Tongue (tissue), 2 donors: ENCODE measurements around the gene PRKCA. TPM values are rescaled to one million over a fixed set of nuclear protein-coding genes. Genes with fewer than 3 reads are reported as not detected.
"Not testable (repeated sequence)": the region's sequence is repeated elsewhere in the genome, so short reads cannot be mapped to it uniquely, and the experiment has no call there.

Source experiments
- DNase-seq: peaks from one replicate; pipeline ENCODE4 v3.0.0-alpha.2; 2015
- total RNA-seq: library from RNA; depleted of rRNA; stranded (reverse); fragments of >200 nt; gene quantifications from one replicate; pipeline ENCODE4 v1.2.3, GENCODE V29; 2014

PRKCA gene
- total RNA-seq, 1 donor from 2014 or later = 8.0 TPM

DNA sequence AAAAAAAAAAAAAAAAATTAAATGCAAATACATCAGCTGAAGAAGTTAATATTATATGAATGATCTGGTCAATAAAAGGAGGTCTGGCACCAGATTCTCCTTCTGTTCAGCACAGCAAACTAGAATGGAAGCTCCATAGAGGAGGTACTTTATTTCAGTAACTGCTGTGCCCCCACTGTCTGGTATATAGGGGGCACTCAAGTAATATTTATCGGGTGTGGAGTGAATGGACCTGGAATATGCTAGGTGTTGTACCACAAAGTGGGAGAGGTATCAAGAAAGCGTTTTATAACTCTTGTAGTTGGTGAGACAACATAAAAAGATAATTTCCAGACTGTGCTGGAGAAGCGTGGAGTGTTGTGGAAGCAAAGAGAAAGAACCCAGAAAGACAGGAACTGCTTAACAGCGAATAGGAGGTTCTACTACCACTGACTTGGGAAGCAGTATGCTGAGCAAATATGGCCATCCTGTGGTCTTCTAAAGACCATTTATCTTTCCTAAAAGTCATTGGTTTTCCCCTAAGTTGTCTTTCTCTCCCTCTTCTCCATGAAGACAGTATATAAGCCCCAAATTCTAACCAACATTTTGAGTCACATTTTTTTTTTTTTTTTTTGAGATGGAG lies 12.2 kb upstream of the PRKCA start:
- no peak for DNase-seq

DNA sequence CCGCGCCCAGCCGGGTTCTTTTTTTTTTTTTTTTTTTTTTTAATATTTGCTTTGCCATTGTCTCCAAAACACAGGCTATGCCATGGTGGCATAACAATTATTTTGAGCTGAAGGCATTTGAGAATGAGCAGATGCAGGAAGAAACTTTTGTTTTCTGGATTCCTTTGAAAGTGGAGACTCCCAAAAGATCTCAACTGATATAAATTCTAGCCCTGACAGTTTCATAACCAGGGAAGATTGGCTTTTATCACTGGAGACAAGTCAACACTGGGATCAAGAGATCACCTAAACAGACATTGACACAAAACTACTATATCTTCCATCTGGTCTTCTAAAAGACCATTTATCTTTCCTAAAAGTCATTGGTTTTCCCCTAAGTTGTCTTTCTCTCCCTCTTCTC lies 10.1 kb upstream of the PRKCA start:
- DNase-seq = no peak

DNA sequence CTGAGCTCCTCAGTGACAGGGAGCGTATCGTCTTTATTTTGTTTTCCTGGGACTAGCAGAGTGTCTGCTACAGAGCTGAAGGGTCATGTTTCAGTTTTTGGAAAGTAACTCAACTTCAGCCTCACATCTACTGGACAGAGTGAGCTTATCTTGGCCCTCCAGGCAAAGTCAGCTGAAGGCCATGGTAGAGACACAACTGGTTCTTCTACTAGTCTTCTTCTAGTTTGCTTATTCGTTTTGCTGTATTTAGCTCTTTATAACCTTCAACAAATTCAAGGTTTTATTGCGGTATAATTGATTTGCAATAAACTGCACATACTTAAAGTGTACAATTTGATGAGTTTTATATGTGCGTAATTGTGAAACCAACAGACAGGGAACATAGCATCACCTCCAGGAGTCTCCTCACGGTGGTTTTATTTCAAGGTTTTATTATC lies 6.1 kb upstream of the PRKCA start:
- no peak for DNase-seq

DNA sequence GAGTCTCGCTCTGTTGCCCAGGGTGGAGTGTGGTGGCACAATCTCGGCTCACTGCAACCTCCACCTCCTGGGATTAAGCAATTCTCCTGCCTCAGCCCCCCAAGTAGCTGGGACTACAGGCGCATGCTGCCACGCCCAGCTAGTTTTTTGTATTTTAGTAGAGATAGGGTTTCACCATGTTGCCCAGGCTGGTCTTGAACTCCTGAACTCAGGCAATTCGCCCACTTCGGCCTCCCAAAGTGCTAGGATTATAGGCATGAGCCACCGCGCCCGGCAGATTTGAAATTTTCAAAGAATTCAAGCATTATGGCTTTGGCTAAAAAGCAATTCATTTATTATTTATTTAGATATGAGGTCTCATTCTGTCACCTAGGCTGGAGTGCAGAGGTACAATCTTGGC lies 5.0 kb upstream of the PRKCA start:
- DNase-seq = not testable (repeated sequence)

DNA sequence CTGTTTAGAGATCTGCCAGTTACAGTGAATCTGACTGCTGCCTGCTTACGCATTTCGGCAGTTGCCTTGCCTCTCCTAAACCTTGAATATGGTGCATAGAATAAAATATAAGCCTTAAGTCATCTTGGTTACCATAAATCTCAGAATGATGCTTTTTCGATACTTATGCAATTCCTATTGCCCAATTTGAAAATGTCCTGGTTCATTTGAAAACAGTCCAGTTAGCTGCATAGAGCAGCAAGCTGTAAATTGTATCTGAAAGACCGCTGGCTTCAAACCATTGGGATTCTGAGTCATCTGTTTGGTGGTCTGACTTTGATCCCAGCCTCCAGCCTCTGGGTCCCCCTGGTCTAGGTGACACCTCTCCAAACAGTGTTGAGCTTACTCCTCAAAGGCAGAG lies 2.7 kb upstream of the PRKCA start:
- no peak for DNase-seq

DNA sequence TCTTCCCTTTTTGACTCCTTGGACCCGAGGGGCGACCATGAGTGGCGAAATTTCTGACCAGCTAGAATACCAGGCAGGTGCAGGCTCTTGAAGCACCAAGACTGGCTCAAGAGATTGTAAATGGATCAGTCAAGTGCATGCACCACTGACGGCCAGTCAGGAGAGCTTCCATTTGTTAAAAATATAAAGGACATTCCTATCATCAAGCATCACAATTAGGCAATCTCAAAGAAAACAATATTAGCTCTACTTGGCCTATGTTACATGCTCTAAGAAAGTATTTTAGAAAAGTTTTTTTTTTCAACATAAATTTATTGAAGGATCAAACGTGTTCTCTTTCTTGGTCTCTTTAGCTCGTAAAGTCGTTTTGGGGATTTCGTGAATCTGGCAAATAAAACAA lies 1.5 kb upstream of the PRKCA start:
- no peak for DNase-seq

DNA sequence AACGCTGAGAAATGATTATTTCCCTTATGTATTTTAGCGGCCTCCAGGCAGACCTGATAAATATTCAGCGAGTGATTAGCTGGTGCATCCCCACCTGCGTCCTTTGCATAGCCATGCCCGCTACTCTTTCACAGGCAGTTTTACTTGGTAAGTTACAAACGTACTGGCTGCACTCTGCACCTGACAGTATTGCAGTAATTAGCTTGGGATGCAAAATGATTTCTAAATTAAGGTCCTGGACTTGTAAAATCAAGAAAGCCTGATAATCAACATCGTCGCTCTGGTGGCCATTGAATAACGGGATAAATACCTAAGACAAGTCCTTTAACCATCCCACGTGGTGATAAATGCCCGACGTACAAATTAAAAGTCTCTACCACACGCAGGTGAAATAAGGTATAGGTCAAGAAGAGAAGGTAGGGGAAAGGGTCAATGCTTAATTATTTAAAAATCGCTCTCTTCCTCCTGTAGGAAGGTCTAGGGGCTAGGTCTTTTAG lies 998 bp upstream of the PRKCA start:
- no peak for DNase-seq

DNA sequence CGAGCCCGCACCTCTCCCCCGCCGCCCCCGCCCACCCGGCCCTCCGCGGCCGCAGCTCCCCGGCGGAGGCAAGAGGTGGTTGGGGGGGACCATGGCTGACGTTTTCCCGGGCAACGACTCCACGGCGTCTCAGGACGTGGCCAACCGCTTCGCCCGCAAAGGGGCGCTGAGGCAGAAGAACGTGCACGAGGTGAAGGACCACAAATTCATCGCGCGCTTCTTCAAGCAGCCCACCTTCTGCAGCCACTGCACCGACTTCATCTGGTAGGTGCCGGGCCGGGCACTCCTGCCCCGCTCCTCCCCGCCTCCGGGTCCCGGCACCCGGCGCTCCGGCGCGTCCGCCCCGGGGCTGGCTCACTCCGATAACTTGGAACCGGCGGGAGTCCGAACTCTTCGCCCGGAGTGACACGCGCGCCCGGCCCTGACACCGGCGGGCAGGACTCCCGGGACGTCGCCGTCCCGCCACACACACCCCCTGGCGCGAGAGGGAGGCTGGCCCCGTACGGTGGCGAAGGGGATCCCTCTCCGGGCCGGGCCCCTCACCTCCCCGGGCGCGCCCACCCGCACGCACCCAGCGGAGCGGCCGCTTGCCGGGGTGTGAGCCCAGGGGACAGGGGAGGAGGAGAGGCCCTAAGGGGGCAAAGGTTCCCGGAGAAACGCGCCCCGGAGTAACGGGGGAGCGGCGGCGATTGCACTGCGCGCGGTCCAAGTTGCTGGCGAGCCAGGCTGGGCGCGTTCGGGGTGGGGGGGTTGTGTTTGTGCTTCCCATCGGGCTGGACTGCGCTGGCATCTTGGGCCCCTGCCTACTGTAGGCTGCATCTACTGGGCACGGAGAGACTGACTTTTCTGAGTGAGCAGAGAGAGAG lies 581 bp downstream of the PRKCA start:
- peak; percentile 62 for DNase-seq

DNA sequence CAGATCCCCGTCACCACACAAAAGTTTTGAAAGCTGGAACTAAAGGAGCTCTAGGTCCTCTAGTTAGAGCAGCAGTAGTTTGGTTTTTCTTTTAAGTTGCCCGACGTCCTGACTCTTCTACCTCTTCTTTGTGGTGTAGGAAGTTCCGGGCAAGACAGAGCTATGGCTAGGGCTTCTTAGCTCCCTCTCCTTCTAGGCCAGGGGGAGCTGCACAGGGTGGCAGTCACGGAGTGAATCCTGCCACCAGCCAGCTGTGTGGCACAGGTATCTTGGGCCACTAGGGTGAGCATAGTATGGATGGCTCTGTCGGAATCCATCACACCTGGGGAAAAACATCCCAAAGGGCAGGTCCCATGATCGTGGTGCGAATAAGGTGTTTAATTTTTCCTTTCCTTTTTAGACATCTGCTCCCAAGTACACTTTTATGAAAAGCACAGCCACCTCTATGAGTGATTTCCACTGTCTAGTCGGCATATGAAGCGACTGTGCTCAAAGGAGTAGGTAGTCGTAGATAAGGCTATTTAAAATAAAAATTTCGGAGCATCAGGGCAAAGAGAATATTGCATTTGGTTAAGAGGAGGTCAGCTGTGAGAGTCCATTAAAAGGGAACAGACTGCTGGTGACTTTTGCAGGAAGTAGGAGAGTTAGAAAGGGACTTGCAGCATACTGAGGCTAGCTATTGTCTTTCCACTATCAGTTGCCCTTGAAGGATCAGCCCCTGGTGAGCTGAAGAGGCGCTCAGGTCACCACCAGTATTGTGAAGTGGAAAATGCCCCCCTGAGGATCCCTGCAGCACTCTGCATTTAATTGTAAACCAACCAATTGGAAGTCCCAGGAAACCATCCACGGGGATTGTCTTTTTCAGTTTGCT lies 2.1 kb downstream of the PRKCA start:
- DNase-seq = no peak

DNA sequence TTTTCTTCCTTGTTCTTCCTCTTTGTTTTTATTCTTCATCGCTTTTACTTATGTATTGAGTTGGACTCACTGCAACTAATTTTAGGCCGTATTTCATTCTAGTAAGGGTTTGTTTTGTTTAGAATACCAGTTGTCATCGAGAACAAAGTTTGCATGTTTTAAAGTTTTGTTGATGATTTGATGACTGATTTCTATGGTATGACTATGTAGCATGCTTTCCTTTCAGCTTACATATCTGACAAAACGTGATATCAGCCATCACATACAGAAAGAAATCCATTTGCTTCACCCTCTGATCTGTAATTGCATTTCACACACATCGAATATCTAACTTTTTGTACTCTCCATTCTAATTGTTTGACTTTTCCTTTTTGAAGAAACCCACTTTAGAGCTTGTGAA lies 4.0 kb downstream of the PRKCA start:
- DNase-seq = no peak

DNA sequence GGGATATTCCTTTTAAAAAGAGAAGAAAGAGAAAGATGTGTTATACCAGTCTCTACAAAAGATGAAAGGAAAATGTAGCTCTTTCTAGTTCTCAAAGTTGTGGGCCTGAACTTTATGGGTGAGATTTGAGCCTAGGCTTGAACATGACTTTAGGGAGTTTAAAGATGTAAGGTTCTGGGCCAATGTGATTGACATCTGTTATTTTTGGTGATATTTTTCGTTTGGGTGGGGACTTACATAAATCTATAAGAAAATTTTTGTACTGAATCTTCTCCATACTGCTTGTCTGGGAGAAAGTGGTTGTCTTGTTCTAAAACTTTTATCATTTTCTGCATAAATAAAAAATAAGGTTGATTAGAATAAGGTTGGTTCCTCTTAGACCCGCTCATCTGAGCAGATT lies 4.8 kb downstream of the PRKCA start:
- DNase-seq = no peak

DNA sequence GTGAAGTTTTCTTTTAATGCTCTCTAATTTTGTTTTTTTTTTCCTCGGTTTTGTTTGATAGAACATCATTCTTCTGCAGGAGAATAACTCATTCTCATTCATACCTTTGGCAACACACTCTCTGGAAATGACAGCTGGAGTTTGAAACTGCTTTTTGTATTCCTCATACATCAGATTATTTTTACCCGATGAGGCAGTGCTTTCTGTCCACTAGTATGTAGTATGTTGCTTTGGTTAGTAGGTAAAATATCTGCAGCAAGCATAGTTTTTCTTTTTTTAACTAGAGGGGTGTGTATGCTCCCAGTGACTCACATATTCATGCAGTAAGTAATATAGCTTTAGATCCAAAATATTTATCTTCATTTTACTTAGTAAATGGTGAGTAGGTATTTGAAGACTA lies 6.4 kb downstream of the PRKCA start:
- no peak for DNase-seq

DNA sequence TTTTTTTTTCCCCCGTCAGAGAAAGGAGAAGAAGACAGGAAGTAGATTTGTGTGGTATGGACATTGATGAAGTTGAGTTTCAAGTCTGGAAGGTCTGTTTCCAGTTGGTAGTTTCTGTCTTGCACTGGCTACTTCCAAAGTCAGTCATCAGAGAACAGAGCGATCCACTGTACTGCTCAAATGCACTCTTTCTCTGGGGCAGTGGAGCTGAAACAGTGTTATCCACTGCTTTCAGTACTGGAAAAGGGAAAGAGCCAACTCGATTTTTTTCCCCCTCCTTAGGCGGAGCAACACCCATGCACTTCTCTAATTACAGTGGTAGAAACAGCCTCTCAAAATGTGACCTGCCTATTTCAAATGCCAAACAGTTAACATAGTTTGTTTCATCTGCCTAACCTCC lies 7.4 kb downstream of the PRKCA start:
- DNase-seq = peak; percentile 40

DNA sequence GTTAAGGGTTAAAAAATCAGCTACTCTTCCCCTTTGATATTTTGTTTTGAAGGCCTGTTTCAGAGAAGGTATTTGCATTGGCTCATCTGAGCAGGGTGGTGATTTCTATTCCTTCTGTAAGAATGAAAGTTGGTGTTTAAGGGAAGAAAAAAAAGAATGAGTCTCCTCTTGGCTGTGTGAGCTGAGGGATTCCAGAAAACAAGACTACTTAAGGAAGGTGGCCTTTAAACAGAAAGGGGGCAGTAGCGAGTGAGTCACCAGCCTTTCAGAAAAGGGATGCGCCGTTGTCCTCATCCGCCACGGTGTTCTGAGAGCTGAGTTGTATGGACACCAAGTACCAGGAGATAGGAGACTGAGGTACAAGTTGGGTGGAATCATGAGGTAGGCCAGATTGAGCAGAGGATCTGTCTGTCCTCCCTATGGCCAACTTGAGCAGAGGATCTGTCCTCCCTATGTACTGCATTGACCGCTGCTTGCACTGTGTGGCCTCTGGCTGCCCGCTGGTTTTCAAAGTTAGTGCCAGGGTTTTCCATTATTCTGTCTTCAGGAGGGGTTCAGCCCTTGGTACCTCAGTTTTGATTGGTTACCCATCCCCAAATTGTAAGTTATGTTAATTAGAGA lies 8.2 kb downstream of the PRKCA start:
- no peak for DNase-seq

DNA sequence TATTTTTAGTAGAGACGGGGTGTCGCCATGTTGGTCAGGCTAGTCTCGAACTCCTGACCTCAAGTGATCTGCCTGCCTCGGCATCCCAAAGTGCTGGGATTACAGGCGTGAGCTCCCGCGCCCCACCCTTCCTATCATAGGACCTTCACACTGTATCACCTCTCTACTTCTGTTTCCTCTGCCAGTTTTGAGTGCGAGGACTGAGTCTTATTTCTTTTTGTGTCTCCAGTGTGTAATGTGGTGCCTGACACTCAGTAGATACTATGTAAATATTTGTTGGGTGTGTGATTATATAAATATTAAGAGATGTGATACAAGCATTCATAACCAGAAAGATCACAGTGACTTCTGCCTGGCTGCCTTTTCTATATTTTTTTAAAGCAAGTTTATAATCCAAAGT lies 10.5 kb downstream of the PRKCA start:
- DNase-seq = no peak

DNA sequence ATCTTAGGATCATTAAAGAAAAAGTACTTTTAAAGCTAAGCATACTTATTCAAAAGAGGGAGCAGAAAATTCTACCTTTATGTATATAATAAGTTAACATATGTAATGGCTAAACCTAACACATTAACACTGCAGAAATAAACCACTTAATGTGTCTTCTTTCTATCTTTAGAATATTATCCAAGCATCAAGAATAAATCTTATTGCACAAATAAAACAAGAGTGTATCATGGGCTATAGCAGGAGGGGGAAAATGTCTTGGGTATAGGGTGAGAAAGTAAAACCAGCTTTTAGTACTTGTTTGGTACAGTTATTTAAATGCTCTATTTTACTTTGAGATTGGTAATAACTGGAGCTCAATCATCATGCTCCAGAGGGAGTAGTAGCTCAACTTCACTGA lies 10.9 kb downstream of the PRKCA start:
- no peak for DNase-seq

DNA sequence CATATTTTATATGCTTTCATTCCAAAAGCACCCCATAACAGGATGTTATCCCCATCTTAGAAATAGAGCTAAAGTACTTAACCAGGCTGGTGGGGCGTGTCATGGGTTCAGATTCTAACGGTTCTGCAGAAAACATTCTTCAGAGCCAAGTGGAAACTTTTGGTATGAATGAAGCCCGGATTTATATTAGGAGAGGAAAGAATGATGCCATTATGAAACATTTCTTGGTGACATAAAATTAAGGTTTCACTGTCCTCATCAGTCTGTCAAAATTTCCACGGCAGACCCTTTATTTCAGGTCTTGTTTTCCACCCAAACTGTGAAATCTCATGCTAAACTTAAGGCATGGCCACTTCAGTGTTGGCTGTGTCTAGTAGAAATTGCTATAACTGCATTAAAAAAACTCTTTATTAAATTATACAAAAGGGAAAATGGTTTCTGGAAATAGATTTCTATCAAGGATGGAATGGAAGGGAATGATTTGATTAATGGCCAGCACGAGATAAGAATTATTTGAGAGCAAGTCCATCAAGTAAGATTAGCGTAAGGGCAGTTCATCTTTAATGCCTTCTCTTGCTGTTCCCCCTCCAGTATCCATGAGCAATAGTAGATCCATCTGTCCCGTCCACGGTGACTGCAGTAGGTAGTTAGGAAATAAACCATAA lies 11.7 kb downstream of the PRKCA start:
- no peak for DNase-seq

DNA sequence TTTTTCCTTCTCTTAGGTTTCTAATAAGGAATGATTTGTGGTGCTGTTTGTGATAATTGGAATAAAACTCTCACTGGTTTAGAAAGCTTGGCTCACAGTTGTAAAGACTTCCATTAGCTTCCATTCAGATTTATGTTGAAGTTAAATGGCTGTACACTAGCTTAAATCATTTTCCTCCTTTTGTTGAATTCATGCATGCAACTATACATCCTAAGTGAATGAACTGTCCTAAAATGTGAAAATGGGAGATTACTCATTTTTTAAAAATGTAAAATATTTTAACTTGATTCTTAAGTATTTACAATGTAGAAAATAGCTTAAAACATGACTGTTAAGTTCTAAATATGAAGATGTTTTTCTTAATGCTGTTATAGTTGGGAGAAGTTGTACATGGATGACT lies 15.2 kb downstream of the PRKCA start:
- no peak for DNase-seq

DNA sequence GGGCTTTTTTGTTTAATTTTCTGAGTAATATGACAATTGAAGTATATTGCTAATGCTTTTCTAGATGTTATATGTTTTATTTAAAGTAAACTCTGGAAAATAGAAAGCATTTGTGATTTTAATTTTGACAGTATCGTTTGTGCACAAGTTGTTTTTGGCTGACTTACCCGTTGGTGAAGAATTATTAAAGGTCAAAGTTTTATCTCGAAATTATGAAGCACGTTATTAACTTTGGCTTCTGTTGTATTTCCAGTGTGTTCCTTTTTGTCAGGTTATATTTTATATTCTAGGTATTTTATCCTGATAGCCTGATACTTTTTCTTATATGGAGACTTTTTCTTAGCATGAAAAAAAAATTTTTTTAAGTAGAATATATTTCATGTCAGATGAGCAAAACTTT lies 16.8 kb downstream of the PRKCA start:
- DNase-seq = no peak

DNA sequence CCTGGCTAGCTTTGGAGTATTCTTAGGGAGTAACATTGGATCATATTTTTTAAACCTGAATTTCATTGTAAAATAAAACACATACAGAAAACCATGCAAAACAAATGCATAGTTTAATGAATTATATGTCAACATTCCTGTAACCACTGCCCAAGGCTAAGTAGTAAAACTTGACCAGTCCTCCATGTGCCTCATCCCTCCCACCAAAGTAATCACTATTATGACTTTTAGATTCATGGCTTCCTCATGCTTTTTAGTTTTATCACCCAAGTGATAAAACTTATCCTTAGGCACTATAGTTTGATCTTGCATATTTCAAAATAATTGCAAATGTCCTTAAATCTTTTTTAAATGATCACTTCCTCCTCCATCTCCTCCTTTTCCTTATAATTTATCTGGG lies 20.4 kb downstream of the PRKCA start:
- no peak for DNase-seq

DNA sequence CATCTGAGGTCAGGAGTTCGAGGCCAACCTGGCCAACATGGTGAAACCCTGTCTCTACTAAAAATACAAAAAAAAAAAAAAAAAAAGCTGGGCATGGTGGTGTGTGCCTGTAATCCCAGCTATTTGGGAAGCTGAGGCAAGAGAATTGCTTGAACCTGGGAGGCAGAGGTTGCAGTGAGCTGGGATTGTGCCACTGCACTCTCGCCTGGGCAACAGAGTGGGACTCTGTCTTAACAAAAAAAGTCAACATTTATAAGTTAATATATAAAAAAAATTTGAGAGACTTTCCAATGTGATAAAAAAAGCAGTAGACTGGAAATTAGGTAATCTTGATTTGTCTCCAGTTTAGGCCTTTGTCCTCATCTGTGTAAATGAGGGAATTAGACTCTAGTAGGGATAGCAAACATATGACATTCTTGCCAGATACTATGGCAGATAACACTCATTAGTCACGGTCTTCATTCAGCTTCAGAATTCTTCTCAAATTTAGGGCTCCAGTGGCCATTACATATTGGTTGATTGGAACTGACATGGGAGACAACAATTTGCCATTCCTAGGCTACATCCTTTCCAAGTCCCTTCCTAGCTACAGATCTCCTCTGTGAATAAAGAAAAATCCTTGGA lies 22.1 kb downstream of the PRKCA start:
- not testable (repeated sequence) for DNase-seq
